Chondrocyte (in vitro differentiated cells): ENCODE data around the gene ZCCHC24. TPM values are rescaled to one million over a fixed set of nuclear protein-coding genes. Genes with fewer than 3 reads are reported as not detected.
A peak's percentile ranks its signal among the peaks of the same experiment; 100 is the strongest.

Experiments used
- DNase-seq: peaks from one replicate; pipeline ENCODE4 v3.0.0; 2021; ENCODE audit warnings: mixed read lengths, low spot score
- H3K27ac Mint-ChIP-seq: one replicate; pipeline ENCODE4 v1.8.0; 2021; ENCODE audit warnings: mild to moderate bottlenecking, moderate library complexity, mixed read lengths; ENCODE audit not compliant: unreplicated experiment
- H3K27me3 Mint-ChIP-seq: 2 replicates; pipeline ENCODE4 v1.8.0; 2021; ENCODE audit warnings: low read depth, mixed read lengths
- H3K36me3 Mint-ChIP-seq: 2 replicates; pipeline ENCODE4 v1.8.0; 2021; ENCODE audit warnings: low read depth, mixed read lengths
- H3K4me1 Mint-ChIP-seq: 2 replicates; pipeline ENCODE4 v1.8.0; 2021; ENCODE audit warnings: low read depth, mild to moderate bottlenecking, mixed read lengths
- H3K4me3 Mint-ChIP-seq: one replicate; pipeline ENCODE4 v1.8.0; 2021; ENCODE audit warnings: mild to moderate bottlenecking, moderate library complexity, mixed read lengths; ENCODE audit not compliant: unreplicated experiment
- H3K9me3 Mint-ChIP-seq: 2 replicates; pipeline ENCODE4 v1.8.0; 2021; ENCODE audit warnings: low read depth, mixed read lengths
- CTCF ChIP-seq: fragments of 200-600 bp; sonication (generic); IDR thresholded peaks from 2 replicates; pipeline ENCODE4 v1.5.0; 2021; ENCODE audit warnings: antibody characterized with exemption, mild to moderate bottlenecking, moderate library complexity
- total RNA-seq: library from RNA; stranded (reverse); gene quantifications from 3 replicates; pipeline ENCODE4 v1.2.1, GENCODE V29; 2021

Gene ZCCHC24
- total RNA-seq, 1 donor from 2014 or later = 45.1 TPM

GRCh38 chr10:79367426-79368189 lies 77.8 kb downstream of the ZCCHC24 start:
- Mint-ChIP-seq H3K4me3 (no peak overlapping the region), H3K27me3 (no peaks in the 10 kb centered on the region), H3K4me1 (peaks cover 12% of the 10 kb centered on the region), H3K9me3 (peaks cover 18% of the 10 kb centered on the region), H3K27ac (peak overlapping the region; percentile 22), H3K36me3 (peaks cover 2% of the 10 kb centered on the region)
- DNase-seq = no peak
- no peak for TF ChIP-seq CTCF

GRCh38 chr10:79361726-79362397 lies 83.6 kb downstream of the ZCCHC24 start:
- DNase-seq = no peak
- Mint-ChIP-seq H3K27me3 (no peaks in the 10 kb centered on the region), H3K4me1 (peaks cover 2% of the 10 kb centered on the region), H3K27ac (no peak overlapping the region), H3K4me3 (no peak overlapping the region), H3K9me3 (peaks cover 10% of the 10 kb centered on the region), H3K36me3 (no peaks in the 10 kb centered on the region)
- no peak for TF ChIP-seq CTCF

- Mint-ChIP-seq H3K27ac (no peak overlapping the region), H3K9me3 (peaks cover 10% of the 10 kb centered on the region), H3K36me3 (peaks cover 2% of the 10 kb centered on the region), H3K27me3 (no peaks in the 10 kb centered on the region), H3K4me1 (no peaks in the 10 kb centered on the region), H3K4me3 (no peak overlapping the region)
- no peak for TF ChIP-seq CTCF
- DNase-seq = peak; percentile 35
These were observed 84.7 kb downstream of the ZCCHC24 start for GRCh38 chr10:79360499-79361342.

GRCh38 chr10:79359816-79360498 lies 85.5 kb downstream of the ZCCHC24 start:
- no peak for TF ChIP-seq CTCF
- Mint-ChIP-seq H3K36me3 (peaks cover 2% of the 10 kb centered on the region), H3K4me3 (no peak overlapping the region), H3K27ac (no peak overlapping the region), H3K4me1 (no peaks in the 10 kb centered on the region), H3K27me3 (no peaks in the 10 kb centered on the region), H3K9me3 (peaks cover 7% of the 10 kb centered on the region)
- no peak for DNase-seq

- TF ChIP-seq CTCF = no peak
- H3K27ac Mint-ChIP-seq = no peak overlapping the region
- no peaks in the 10 kb centered on the region for H3K27me3 Mint-ChIP-seq
- no peaks in the 10 kb centered on the region for H3K4me1 Mint-ChIP-seq
- H3K36me3 Mint-ChIP-seq = peaks cover 11% of the 10 kb centered on the region
- DNase-seq = no peak
- H3K4me3 Mint-ChIP-seq = no peak overlapping the region
- no peaks in the 10 kb centered on the region for H3K9me3 Mint-ChIP-seq
These were observed 86.6 kb downstream of the ZCCHC24 start for GRCh38 chr10:79358811-79359210.
